ENCODE measurements around the gene SSTR5. TPM values are rescaled to one million over a fixed set of nuclear protein-coding genes. Genes with fewer than 3 reads are reported as not detected.

Gene SSTR5
- total and polyA plus RNA-seq, 8 donors: 0.11 TPM; not detected in 7

DNA sequence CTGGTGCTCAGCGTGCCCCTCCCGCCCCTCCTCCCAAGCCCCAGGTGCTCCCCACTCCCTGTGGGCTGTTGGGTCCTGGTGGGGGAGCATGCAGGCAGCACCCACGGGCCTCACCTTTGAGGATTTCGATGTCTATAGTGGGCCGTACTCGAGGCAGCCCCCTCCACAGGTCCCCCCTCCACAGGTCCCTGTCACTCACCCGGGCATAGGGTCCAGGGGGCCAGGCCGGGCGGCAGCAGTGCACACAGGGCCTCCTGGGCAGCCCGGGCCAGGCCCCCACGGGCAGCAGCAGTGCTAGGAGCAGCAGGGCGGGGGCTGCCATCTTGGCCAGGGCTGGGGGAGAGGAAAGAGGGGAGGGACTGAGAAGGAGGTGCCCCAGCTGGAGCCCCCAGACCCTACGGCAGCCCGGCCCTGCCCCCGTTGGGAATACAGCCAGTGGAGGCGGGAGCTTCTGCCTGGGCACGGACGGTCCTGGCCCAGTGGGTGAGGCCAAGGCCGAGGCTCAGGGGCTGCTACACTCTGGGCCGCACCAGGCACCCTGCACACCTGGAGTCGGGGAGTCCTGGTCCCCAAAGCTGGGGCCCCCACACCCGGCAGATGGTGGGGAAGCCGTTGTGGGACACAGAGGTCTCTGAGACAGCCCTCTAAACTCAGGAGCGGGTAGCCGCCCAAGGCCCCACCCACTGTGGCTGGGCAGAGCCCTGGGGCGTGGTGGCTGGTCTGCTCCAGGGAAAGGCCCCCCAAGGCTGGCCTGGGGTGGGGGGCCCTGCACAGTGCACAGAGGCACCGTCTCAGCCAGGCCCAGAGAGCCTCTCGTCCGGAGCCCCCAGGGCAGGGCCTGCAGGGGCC lies 22.3 kb downstream of the SSTR5 start:
- no peak for DNase-seq
- Histone ChIP-seq H3K27ac (no peak overlapping the region), H3K4me1 (no peaks in the 10 kb centered on the region), H3K4me3 (no peak overlapping the region), H3K27me3 (peaks cover 8 to 88% of the 10 kb centered on the region in 2 donors), H3K36me3 (no peaks in the 10 kb centered on the region), H3K9me3 (no peaks in the 10 kb centered on the region)
- intact Hi-C loops (cut with DNase I): no loop called here
- ATAC-seq: no peak
- TF ChIP-seq, protein P1, sequence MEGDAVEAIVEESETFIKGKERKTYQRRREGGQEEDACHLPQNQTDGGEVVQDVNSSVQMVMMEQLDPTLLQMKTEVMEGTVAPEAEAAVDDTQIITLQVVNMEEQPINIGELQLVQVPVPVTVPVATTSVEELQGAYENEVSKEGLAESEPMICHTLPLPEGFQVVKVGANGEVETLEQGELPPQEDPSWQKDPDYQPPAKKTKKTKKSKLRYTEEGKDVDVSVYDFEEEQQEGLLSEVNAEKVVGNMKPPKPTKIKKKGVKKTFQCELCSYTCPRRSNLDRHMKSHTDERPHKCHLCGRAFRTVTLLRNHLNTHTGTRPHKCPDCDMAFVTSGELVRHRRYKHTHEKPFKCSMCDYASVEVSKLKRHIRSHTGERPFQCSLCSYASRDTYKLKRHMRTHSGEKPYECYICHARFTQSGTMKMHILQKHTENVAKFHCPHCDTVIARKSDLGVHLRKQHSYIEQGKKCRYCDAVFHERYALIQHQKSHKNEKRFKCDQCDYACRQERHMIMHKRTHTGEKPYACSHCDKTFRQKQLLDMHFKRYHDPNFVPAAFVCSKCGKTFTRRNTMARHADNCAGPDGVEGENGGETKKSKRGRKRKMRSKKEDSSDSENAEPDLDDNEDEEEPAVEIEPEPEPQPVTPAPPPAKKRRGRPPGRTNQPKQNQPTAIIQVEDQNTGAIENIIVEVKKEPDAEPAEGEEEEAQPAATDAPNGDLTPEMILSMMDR (IDR thresholded peaks at IDR 0.05): no peak

DNA sequence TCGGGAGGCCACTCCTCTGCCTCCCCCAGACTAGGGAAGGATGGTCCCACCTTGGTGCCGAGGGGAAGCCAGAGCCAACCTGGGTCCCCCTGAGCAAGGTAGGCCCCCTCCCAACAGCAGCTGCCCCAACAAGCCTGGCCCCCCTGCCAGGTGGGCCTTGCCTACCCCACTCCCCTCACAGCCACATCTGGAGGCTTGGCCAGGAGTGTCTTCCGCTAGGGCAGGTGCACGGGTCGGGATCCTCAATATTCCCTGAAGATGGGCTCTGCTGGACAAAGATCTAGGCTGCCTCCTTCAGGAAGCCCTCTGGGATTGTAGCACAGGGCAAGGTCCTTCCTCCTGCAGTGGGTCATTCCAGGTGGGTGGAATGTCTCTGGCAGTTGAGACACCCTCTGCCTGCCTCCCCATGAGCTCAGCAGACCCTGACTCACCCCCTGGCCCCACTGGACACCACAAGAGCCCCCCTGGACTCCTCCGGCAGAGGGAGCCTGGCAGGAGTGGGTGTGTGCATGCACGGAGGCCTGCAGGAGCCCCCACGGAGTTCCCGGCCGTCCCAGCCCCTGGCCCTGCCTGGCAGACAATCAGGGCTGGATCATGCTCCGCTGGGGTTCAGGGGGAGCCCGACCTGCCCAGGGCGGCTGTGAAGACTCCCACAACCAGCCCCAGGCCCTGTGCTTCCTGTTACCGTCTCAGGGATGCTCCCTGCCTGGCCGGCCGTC lies 23.1 kb downstream of the SSTR5 start:
- H3K36me3 ChIP-seq: no peaks in the 10 kb centered on the region
- intact Hi-C loops (cut with DNase I): no loop called here
- no peak for ATAC-seq

GRCh38 chr16:1096169-1097082 lies 23.9 kb downstream of the SSTR5 start, which contains the start of gene C1QTNF8:
Gene C1QTNF8 (minus strand): TSS chr16:1096244. CDS start chr16:1094922, 1,322 bp downstream.
- intact Hi-C loops (cut with DNase I): no loop called here
- Histone ChIP-seq H3K27me3 (peaks cover 2 to 87% of the 10 kb centered on the region in 2 donors), H3K27ac (no peak within 1 kb of the TSS), H3K36me3 (no peaks in the 10 kb centered on the region), H3K4me3 (no peak within 1 kb of the TSS), H3K4me1 (no peaks in the 10 kb centered on the region), H3K9me3 (no peaks in the 10 kb centered on the region)
- TF ChIP-seq, protein P1 (IDR thresholded peaks at IDR 0.05): no peak
- DNase-seq (no peak), ATAC-seq (no peak)

More for the DNA sequence above, 23.1 kb downstream of the SSTR5 start:
- Histone ChIP-seq H3K4me1 (no peaks in the 10 kb centered on the region), H3K4me3 (no peak overlapping the region), H3K27ac (no peak overlapping the region), H3K27me3 (peaks cover 2 to 88% of the 10 kb centered on the region in 2 donors), H3K9me3 (no peaks in the 10 kb centered on the region)
- TF ChIP-seq, protein P1 (IDR thresholded peaks at IDR 0.05): no peak
- no peak for DNase-seq

DNA sequence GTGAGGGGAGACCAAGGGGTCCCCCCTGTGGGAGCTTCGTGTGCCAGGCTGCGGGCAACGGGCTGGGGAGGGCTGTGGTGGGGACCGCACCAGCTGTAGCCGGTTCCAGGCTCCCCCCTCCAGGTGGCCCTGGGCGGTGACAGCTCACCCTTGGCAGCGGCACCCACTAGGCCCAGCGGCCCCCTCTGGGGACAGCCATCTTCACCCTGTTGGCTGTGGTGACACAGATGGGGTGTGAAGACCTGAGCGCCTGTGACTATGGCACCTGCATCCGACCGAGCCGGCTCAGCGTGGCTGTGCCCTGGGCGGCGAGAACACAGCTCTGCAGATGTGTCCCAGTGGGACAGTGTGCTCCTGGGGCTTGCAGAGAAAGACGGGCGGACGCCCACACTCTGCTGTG lies 24.6 kb downstream of the SSTR5 start:
- Histone ChIP-seq H3K9me3 (no peaks in the 10 kb centered on the region), H3K4me1 (no peaks in the 10 kb centered on the region), H3K36me3 (no peaks in the 10 kb centered on the region), H3K27ac (no peak overlapping the region), H3K4me3 (no peak overlapping the region), H3K27me3 (peaks cover 2 to 88% of the 10 kb centered on the region in 2 donors)
- no peak for ATAC-seq
- DNase-seq: no peak
- TF ChIP-seq, protein P1 (IDR thresholded peaks at IDR 0.05): no peak
- intact Hi-C loops (cut with DNase I): no loop called here
